Skeletal muscle satellite cell (primary cell): ENCODE measurements around the gene ADAMTS2.

ENCODE experiments used
- H3K27me3 ChIP-seq: 2 replicates; pipeline ENCODE4 v1.7.0; 2013; ENCODE audit warnings: low read length; ENCODE audit not compliant: control insufficient read depth, insufficient read depth
- H3K36me3 ChIP-seq: 2 replicates; pipeline ENCODE4 v1.7.0; 2013; ENCODE audit warnings: mild to moderate bottlenecking, control low read depth, low read length; ENCODE audit not compliant: insufficient read depth
- H3K4me1 ChIP-seq: 2 replicates; pipeline ENCODE4 v1.7.0; 2013; ENCODE audit warnings: low read length; ENCODE audit not compliant: control insufficient read depth, insufficient read depth
- H3K4me2 ChIP-seq: 2 replicates; pipeline ENCODE4 v1.7.0; 2013; ENCODE audit warnings: mild to moderate bottlenecking, low read length
- H3K4me3 ChIP-seq: 2 replicates; pipeline ENCODE4 v1.7.0; 2013; ENCODE audit warnings: low read length
- H3K9ac ChIP-seq: 2 replicates; pipeline ENCODE4 v1.7.0; 2013; ENCODE audit warnings: mild to moderate bottlenecking, low read depth, low read length, moderate library complexity
- H3K9me3 ChIP-seq: replicated peaks from 2 replicates; pipeline ENCODE4 v1.7.0; 2013; ENCODE audit warnings: mild to moderate bottlenecking, control low read depth, low read length

ADAMTS2 gene

DNA sequence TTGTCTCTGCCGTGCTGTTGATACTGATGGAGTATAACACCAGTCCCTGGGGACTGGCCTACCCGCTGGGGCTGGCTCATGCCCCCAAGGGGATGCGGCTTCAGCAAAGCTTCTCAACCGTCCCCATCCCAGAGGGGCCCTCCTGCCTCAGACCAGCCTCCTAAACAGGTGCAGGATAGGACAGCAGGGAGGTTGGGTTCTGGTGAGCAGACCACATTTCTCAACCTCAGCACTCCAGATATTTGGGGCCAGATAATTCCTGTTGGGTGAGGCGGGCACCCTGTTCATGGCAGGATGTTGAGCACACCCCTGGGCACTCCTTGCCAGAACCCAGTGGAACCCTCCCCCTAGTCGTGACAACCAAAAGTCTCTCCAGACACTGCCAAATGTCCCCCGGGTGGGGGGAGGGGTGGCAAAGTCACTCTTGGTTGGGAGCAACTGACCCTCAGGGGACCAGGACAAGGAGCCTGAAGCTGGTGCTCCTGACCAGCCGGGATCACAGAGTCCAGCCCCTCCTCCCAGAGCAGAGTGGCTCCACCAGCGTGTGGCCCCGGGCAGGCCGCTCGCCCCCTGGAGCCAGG lies 177.3 kb downstream of the ADAMTS2 start:
- Histone ChIP-seq H3K4me2 (peak overlapping the region; percentile 84), H3K27me3 (no peaks in the 10 kb centered on the region), H3K36me3 (peaks cover 8% of the 10 kb centered on the region), H3K9ac (no peak overlapping the region), H3K4me3 (no peak overlapping the region), H3K9me3 (no peaks in the 10 kb centered on the region), H3K4me1 (peaks cover 9% of the 10 kb centered on the region)

DNA sequence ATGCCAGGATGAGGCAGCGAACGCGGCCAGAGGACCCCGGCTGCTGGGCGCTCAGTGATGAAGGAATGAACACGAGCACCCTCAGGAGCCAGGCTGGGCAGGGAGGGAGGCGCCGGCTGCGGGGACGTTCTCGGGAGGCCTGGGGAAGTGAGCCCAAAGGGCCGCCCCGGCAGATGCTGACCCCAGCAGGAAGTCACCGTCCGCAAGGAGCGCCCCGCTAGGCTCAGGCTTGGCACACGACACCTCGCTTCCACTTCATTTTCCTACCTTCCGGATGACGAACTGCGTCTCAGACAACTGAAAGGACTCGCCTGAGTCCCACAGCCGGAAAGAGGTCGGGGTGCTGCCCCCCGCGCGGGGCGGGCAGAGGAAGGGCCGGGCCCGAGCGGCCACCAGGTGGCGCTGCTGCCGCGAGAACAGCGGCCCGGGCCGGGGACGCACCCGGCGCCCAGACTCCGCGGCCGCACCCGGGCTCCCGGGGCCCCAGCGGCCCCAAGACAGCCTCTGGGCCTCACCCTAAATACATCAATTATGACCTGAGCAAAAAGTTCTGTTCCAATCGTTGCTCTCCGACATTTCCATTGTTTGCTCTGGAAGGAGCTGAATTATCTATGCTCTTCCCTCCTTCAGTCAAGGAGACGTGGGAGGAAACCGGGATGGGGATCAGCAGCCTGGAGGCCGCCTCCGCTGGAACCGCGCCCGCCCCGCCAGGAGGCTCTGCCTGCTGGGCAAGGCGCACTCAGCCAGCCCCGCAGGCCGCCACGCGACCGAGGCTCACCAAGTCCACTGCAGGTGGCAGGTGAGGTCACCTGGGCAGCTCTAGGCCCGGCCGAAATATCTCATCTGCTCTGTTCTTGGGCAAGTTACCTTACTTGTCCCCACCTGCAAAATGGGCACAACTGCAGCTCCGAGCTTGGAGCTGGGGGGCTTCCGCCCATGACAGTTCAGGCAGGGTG lies 178.1 kb downstream of the ADAMTS2 start:
- Histone ChIP-seq H3K4me3 (peak overlapping the region; percentile 58), H3K9me3 (no peaks in the 10 kb centered on the region), H3K9ac (peak overlapping the region; percentile 33), H3K4me2 (peak overlapping the region; percentile 84), H3K4me1 (peaks cover 9% of the 10 kb centered on the region), H3K36me3 (peaks cover 14% of the 10 kb centered on the region), H3K27me3 (no peaks in the 10 kb centered on the region)

DNA sequence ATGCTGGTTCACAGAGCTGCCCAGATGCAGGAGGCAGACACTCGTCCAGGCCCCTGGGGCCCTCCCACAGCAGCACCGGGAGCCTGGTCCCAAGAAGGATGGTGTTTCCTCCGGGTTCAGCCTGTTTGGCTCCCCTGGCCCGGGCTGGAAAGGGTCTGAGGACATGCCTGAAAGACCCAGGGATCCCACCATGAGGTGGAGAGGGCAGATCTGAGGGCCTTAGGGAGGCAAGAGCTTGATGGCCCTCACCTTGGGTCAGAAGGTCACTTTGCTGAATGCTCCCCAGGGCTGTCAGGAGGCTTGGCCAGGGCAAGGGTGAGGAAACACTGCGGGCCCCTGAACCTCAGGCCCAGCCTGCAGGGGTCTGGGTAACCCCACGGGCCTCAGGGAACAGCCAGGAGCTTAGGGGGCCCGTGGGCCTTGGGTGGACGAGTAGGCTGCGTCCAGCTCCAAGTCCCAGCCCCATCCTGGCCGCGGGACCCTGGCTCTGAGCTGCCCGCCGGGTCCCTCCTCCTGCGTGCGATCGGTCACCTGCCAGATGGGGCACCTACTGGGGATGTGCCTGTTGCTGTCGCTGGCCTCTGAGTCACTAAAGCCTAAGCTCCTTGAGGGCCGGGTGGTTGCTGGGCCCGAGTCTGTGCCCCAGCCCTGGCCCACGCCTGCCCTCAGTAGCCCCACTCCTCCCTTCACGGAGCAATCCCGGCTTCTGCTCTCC lies 178.9 kb downstream of the ADAMTS2 start:
- peak overlapping the region; percentile 84 for H3K4me2 ChIP-seq
- H3K9me3 ChIP-seq: no peaks in the 10 kb centered on the region
- no peaks in the 10 kb centered on the region for H3K27me3 ChIP-seq
- peaks cover 9% of the 10 kb centered on the region for H3K4me1 ChIP-seq
- peaks cover 23% of the 10 kb centered on the region for H3K36me3 ChIP-seq
- no peak overlapping the region for H3K9ac ChIP-seq
- H3K4me3 ChIP-seq: peak overlapping the region; percentile 58

DNA sequence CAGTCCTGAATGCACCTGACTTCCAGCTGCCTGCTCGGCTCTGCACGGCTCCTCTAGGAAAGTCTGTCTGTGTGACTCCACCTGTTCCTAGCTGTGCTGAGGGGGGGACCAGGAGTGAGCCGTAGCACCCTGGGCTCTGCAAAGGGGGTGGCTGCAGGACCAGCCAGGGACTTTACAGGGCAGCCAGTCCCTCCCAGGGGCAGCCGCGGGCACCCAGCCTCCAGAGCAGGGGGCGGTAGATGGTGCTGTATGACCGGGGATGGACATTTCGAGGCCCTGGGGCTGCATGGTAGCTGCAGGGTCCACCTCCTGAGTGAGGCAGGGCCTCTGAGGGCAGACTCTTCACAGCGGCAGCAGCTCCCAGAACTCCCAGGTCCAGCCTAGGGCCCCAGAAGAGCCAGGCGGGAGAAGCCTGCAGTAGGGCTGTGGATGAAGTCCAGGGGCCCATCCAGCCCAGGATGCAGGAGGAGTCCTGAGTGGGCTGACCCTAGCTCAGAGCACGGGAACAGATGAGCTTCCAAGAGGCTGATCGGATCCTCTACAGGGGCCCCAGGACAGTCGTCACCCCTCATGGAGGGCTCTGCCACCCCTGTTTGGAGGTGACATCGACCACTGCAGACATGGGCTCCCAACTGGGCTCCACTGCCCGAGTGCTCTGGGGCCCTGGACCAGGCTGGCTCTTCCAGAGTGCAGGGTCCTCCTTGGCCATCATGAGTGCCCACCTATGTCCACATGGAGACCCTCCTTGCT lies 179.7 kb downstream of the ADAMTS2 start:
- H3K36me3 ChIP-seq: peaks cover 28% of the 10 kb centered on the region
- peaks cover 9% of the 10 kb centered on the region for H3K4me1 ChIP-seq
- no peak overlapping the region for H3K9ac ChIP-seq
- H3K4me3 ChIP-seq: no peak overlapping the region
- no peak overlapping the region for H3K4me2 ChIP-seq
- H3K27me3 ChIP-seq: no peaks in the 10 kb centered on the region
- no peaks in the 10 kb centered on the region for H3K9me3 ChIP-seq

DNA sequence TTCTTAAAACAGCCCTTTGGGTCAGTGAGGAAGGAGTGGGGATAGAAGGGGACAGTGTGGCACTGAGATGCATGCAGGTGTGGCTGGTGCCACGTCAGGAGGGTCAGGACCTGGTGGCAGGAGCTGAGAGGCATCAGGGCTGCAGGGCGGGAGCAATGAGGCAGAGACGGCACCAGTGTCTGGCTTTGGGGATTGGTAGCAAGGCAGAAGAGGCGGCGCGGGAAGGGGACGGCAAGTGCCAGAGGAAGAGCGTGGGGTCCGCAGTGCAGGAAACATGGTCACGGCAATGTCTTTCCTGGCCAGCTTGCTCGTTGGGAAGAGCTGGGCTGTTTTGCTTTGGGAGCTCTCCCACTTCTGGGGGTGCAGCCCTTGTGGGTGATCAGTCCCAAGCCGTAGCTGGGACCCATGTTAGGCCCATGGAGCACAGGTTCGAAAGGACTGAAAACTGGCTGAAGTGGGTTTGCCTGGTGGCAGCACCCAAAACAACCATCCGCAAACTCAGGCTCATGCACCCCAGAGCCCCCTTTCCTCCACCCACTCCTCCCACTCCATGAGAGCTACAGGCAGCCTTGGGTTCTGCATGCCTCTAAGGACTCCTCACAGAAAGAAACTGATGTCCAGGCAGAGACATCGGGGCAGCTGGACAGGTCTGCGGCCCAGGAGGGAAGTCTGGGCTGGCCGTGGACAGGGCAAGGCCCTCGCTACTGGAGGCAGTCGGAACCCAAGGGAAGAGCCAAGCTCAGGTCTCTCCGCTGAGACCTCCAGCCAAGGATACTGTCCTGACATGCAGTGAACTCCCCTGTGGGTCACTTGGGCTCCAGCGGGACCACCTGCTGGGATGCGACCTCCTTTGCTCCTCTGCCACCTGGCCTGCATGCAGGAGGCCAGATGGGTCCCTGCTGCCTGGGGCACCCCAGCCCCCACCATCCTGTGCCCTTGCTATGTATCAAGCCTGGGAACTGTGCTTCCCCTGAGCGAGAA lies 180.6 kb downstream of the ADAMTS2 start:
- Histone ChIP-seq H3K36me3 (peaks cover 30% of the 10 kb centered on the region), H3K4me1 (peaks cover 9% of the 10 kb centered on the region), H3K9ac (no peak overlapping the region), H3K4me2 (no peak overlapping the region), H3K9me3 (no peaks in the 10 kb centered on the region), H3K27me3 (no peaks in the 10 kb centered on the region), H3K4me3 (no peak overlapping the region)

DNA sequence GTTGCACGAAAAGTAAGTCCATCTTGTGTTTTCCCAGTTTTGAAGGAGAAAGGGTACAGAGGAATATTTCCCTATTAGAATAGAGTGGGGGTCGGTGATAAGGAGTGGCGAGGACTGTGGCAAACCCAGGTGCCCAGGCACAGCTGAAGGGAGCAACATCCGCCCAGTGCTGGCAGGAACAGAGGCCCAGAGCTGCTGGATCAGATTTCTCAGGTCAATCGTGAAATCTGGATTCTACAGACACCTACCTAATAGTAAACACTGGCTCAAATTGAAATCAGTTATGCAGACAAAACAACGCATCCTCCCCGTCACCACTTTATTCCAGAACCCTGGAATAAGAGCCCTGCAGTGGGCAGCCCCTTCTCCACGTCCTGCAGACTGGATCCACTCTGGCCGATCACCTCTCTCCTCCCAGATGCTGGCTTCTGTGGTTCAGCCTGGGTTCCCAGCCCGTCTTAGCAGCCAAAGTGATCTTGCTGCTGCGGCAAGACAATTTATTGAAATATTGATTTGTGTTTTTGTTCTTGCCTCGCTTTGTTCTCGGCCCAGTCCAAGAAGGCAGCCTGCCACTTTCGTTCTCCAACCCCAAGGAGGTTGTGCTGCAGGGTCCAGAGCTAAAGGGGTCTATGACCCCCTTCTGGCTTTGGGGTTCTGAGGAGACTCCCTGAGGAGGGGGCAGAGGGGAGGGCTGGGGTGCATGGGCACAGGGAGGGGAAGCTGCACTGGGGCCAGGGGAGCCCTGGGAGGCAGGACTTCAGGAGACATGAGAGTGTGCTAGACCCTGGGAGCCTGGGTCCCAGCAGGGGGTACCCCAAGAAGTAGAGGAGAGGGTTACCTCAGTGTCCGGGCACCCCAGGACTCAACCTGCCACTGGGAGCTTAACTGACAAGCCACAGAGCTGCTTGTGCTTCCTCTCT lies 181.8 kb downstream of the ADAMTS2 start:
- H3K9ac ChIP-seq: no peak overlapping the region
- no peaks in the 10 kb centered on the region for H3K9me3 ChIP-seq
- peaks cover 9% of the 10 kb centered on the region for H3K4me1 ChIP-seq
- no peak overlapping the region for H3K4me3 ChIP-seq
- peaks cover 34% of the 10 kb centered on the region for H3K36me3 ChIP-seq
- no peak overlapping the region for H3K4me2 ChIP-seq
- H3K27me3 ChIP-seq: no peaks in the 10 kb centered on the region

DNA sequence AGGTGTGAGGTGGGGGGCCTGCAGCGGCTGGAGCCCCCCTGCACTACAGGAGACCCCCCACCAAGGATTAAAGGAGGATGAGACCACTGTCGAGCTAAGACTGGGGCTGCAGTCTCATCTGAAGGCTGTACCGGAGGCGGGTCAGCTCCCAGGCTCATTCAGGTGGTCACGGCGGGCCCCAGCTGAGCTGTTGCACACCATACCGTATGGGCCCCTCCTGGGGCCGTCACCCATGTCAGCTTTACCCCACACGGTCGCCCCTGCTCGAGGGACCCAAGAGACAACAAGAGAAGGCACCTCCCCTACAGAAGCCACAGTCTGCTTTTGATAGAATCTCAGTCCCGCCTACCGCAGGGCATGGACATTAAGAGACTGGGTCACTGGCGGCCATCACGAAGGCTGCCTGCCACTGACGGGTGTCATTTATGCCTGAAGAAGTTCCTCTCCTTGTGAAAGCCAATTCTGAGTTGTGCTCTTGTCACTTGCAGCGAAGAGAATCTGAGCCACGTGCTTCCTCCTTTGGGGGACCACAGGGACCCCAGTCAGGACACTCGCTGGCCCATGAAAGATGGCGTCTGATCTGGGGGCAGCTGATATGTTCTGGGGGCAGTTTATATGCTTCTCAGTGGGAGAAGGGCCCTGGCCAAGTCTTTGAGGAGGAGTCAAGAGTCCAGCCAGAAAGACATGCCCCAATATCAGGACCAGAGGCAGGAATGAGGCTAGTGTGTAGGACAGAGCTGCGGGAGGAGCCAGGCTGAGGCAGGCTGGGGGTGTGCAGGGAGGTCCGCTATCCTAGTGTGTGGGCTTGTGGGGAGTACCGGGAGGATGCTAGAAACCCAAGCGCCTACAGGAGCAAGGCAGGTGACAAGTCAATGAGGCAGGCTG lies 182.7 kb downstream of the ADAMTS2 start:
- no peak overlapping the region for H3K9ac ChIP-seq
- no peak overlapping the region for H3K4me3 ChIP-seq
- H3K4me1 ChIP-seq: peaks cover 8% of the 10 kb centered on the region
- no peaks in the 10 kb centered on the region for H3K9me3 ChIP-seq
- peaks cover 40% of the 10 kb centered on the region for H3K36me3 ChIP-seq
- H3K4me2 ChIP-seq: no peak overlapping the region
- no peaks in the 10 kb centered on the region for H3K27me3 ChIP-seq

DNA sequence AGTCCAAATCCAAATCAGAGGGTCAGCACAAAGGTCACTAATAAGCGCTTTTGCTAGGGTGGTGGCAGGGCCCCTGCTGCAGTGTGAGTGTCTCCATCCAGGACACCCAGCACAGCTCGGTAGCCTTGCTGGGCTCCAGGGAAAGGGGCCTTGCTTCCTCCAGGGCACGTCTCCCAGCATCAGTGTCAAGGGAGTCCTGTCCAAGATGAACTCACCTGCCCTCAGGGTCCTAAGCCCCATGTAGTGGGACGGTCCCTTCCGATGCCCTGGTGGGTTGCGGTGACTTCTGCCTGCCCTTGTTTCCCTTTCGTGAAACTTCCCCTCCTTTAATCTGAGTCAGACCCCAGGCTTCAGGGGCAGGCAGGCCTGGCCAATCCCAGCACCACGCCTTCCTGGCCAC lies 183.4 kb downstream of the ADAMTS2 start:
- Histone ChIP-seq H3K9ac (no peak overlapping the region), H3K27me3 (no peaks in the 10 kb centered on the region), H3K36me3 (peaks cover 44% of the 10 kb centered on the region), H3K4me2 (no peak overlapping the region), H3K4me1 (peaks cover 2% of the 10 kb centered on the region), H3K4me3 (no peak overlapping the region), H3K9me3 (no peaks in the 10 kb centered on the region)

DNA sequence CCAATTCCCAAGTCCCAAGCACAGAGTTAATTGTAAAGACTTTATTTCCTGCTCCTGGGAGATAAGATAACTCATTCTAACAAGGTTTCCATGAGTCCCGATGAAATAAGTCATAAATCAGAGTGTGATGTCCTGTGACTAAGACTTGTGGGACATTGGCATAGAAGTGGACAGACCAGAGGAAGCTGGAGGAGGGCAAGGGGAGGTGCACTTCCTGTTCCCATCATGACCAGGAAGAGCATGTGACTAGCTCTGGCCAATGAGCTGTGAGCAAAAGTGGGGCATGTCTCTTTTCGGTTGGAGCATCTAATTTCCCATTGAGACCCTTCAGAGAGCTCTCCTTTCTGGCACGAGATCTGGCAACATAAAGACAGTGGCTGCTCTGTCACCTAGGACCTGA lies 184.7 kb downstream of the ADAMTS2 start:
- no peak overlapping the region for H3K4me3 ChIP-seq
- H3K9ac ChIP-seq: no peak overlapping the region
- H3K9me3 ChIP-seq: no peaks in the 10 kb centered on the region
- H3K4me1 ChIP-seq: no peaks in the 10 kb centered on the region
- H3K36me3 ChIP-seq: peaks cover 48% of the 10 kb centered on the region
- H3K27me3 ChIP-seq: no peaks in the 10 kb centered on the region
- H3K4me2 ChIP-seq: no peak overlapping the region
